Measurements from ENCODE around the gene RALGAPA2.
"Not testable (repeated sequence)": the region's sequence is repeated elsewhere in the genome, so short reads cannot be mapped to it uniquely, and the experiment has no call there.

Gene RALGAPA2

GRCh38 chr20:20371083-20371482, 341.4 kb downstream of the RALGAPA2 start:
- no peak for DNase-seq (ENCODE audit: low read depth in 1 of 2, low spot score in 1 of 2)

DNA sequence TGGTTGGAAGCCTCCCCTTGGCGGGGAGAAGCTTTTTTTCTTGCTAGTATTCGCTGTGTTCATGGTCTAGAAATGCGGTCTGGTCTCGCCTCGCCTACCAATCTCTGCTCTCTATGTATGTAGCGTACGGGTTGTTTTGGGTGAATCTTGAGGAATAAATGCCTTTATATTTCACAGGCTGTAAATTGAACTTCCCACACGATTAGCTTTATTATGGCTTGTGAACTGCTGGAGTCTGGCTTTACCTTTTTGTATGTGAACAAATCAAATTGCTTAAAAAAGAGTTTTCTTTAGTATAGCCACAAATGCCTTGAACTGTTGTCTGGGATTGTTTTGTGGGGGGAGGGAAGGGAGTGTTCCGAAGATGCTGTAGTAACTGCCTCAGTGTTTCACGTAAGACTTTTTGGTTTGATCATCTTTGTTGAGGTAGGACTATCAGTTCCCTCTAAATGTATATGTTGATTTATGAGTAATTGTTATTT, 342.3 kb downstream of the RALGAPA2 start:
- no peak for DNase-seq (ENCODE audit: low read depth in 1 of 2, low spot score in 1 of 2)

- no peak for DNase-seq (ENCODE audit: low read depth in 1 of 2, low spot score in 1 of 2)
Measured at GRCh38 chr20:20369250-20370093, 343.0 kb downstream of the RALGAPA2 start.

- no peak for DNase-seq (ENCODE audit: low read depth in 1 of 2, low spot score in 1 of 2)
Measured at GRCh38 chr20:20368418-20369249, 343.8 kb downstream of the RALGAPA2 start.

- DNase-seq (ENCODE audit: low read depth in 1 of 2, low spot score in 1 of 2): no peak
Measured at GRCh38 chr20:20367575-20368417, 344.6 kb downstream of the RALGAPA2 start, which contains the start of gene INSM1. TSS of gene INSM1 (plus strand) at chr20:20368104. CDS start at chr20:20368268, 164 bp downstream.

GRCh38 chr20:20366876-20367574, 345.4 kb downstream of the RALGAPA2 start:
- DNase-seq (ENCODE audit: low read depth in 1 of 2, low spot score in 1 of 2): no peak

DNA sequence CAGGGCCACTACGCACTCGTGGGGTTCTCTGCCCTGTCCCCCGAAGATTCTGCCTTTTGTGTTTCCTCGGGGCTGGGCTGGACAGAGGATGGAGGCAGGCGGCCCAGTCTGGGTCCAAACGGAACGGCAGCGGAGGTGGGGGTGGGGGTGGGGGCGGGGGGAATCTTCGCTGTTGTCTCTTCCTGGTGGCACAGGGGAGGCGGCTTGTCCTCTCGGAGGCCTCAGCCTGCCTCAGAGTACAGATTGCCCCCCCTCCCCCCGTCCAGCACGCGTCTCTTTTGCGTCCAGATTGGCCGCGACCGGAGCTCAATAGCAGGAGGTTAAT, 345.9 kb downstream of the RALGAPA2 start:
- DNase-seq (ENCODE audit: low read depth in 1 of 2, low spot score in 1 of 2): no peak

- DNase-seq (ENCODE audit: low read depth in 1 of 2, low spot score in 1 of 2): no peak
Measured at GRCh38 chr20:20365480-20366161, 346.8 kb downstream of the RALGAPA2 start.

DNA sequence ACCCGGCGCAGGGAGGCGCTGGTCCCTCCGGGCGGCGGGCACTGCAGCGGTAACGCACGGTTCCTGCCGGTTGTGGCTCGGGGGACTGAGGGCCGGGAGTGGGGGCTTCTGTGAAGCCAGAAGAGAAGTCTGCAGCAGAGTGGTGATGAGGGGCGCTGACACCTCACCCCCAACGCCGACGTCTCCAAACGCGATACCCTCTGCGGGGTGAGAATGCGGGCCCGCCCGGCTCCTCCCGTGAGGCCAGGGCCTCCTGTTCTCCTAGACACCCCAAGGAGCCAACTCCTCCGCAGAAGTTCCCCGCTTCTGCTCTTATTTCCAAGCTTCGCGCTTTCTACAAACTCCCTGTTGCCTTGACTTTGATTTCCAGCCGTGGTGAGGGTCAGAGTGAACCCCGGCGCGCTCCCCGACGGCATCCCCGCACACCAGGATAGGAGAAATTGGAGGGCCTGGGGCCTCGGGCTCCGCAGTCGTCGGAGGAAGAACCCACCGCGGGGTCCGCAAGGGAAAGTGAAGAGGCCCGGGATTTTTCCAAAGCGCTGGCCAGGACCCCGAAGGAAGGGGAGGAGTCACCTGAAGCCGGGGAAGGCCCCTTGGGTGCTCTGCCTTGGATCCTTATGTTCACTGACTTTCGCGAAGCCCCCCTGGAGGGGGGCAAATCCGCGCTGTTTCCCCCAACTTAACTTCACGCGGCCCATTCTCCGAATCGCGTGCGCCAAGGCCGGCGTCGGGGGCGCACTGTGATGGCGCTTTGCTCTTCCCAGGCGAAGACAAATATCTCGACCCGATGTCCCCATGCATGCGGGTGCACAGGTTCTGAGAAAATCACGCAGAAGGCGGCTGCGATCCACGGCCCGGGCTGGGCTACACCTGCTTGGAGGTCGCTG, 347.6 kb downstream of the RALGAPA2 start:
- no peak for DNase-seq (ENCODE audit: low read depth in 1 of 2, low spot score in 1 of 2)

DNA sequence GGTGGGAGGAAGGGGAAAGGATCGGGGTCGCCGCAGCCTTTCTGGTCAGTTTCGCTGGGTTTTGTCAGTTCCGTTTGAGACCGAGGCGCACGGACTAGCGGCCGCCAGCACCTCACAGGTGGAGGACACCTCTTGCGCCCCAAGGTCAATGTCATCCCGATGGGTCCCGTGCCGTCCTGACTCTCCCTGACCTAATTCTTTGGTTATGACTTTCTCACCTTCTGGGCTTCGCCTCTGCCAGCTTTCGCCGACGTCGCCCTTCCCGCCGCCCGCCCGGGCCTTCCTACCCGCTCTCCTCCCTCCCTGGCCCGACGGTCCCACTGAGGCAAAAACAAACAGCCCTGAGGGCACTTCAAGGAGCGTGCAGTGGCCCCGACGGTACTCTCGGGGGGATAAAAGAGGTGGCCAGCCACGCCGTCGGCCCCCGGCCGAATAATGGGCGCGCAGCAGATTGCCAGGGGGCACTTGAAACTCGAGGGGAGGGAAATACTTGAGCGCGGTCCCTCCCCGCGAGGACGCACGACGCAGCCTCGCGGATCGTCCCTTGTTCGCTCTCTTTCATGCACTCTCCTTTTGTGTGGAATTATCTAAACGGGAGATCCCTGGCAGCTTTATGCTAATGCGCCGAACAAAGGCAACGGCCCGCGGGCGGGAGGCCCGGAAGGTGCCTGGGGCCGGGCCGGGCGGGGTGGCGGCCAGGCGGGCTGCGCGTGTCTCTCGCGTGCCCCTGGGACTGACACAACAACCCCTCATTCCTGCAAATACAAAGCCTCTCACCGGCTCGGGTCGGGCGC, 348.4 kb downstream of the RALGAPA2 start:
- DNase-seq (ENCODE audit: low read depth in 1 of 2, low spot score in 1 of 2): no peak

DNA sequence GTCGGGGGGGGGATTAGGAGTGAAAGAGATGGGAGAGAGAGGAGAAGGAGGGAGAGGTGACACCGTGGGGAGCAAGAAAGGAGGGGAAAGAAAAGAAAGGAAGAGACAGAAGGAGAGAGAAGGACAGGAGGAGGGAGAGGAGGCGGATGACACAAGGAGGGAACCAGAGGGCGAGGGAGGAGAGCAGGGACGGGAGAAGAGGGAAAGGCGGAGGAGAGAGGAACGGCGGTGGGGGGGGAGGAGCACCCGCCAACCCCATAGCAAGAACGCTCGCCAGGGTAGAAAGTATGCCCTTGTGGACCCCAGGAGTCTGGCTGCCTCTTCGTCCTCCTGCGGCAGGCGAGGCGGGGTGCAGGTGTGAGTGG, 349.0 kb downstream of the RALGAPA2 start:
- DNase-seq (ENCODE audit: low read depth in 1 of 2, low spot score in 1 of 2): no peak

GRCh38 chr20:20362774-20363433, 349.5 kb downstream of the RALGAPA2 start:
- DNase-seq (ENCODE audit: low read depth in 1 of 2, low spot score in 1 of 2): no peak

GRCh38 chr20:20360464-20360863, 352.0 kb downstream of the RALGAPA2 start:
- DNase-seq (ENCODE audit: low read depth in 1 of 2, low spot score in 1 of 2): no peak

GRCh38 chr20:20359628-20360027, 352.8 kb downstream of the RALGAPA2 start:
- DNase-seq (ENCODE audit: low read depth in 1 of 2, low spot score in 1 of 2): no peak

- DNase-seq (ENCODE audit: low read depth in 1 of 2, low spot score in 1 of 2): no peak
Measured at GRCh38 chr20:20358801-20359200, 353.6 kb downstream of the RALGAPA2 start.

- not testable (repeated sequence) for DNase-seq (ENCODE audit: low read depth in 1 of 2, low spot score in 1 of 2)
Measured at GRCh38 chr20:20355503-20355902, 356.9 kb downstream of the RALGAPA2 start.

DNA sequence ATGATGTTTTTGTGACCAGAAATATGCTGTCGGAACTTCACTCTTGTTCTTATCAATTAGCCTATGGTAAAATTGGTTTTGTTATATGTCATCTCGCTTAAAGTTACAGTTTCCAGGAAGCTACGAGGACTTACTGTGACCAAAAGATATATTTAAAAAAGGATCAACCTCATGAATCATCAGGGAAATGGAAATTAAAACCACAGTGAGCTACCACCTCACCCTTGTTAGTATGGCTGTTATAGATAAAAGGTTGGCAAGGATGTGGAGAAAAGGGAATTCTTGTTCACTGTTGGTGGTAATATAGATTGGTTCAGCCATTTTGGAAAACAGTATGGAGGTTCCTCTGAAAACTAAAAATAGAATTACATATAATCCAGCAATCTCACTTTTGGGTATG, 358.9 kb downstream of the RALGAPA2 start:
- DNase-seq (ENCODE audit: low read depth in 1 of 2, low spot score in 1 of 2): no peak

DNA sequence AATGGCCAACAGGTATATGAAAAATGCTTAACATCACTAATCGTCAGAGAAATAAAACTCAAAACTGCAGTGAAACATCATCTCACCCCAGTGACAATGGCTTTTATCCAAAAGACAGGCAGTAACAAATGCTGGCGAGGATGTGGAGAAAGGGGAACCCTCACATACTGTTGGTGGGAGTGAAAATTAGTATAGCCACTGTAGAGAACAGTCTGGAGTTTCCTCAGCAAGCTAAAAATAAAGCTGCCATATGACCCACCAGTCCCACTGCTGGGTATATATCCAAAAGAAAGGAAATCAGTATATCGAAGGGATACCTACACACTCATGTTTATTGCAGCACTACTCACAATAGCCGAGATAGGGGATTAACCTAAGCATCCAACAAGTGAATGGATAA, 368.0 kb downstream of the RALGAPA2 start:
- DNase-seq (ENCODE audit: low read depth in 1 of 2, low spot score in 1 of 2): no peak
